Retinal pigment epithelial cell (primary cell): ENCODE data around the gene PKD2.

Experiments used
- DNase-seq: peaks from one replicate; pipeline ENCODE4 v3.0.0-alpha.2; 2010; ENCODE audit warnings: low read depth
- H3K4me3 ChIP-seq: 2 replicates; pipeline ENCODE4 v1.5.1; 2011; ENCODE audit warnings: mild to moderate bottlenecking, low read length, control low read depth, moderate library complexity
- TF ChIP-seq, protein P1 (sequence below): conservative IDR thresholded peaks from 2 replicates; pipeline ENCODE4 v1.5.1; 2011; ENCODE audit warnings: low read depth, low read length, control low read depth, inconsistent platforms

The PKD2 gene

GRCh38 chr4:88005076-88005475 is 2.4 kb upstream of the PKD2 start:
- no peak overlapping the region for H3K4me3 ChIP-seq
- TF ChIP-seq, protein P1, sequence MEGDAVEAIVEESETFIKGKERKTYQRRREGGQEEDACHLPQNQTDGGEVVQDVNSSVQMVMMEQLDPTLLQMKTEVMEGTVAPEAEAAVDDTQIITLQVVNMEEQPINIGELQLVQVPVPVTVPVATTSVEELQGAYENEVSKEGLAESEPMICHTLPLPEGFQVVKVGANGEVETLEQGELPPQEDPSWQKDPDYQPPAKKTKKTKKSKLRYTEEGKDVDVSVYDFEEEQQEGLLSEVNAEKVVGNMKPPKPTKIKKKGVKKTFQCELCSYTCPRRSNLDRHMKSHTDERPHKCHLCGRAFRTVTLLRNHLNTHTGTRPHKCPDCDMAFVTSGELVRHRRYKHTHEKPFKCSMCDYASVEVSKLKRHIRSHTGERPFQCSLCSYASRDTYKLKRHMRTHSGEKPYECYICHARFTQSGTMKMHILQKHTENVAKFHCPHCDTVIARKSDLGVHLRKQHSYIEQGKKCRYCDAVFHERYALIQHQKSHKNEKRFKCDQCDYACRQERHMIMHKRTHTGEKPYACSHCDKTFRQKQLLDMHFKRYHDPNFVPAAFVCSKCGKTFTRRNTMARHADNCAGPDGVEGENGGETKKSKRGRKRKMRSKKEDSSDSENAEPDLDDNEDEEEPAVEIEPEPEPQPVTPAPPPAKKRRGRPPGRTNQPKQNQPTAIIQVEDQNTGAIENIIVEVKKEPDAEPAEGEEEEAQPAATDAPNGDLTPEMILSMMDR, result no peak
- DNase-seq, result no peak

DNA sequence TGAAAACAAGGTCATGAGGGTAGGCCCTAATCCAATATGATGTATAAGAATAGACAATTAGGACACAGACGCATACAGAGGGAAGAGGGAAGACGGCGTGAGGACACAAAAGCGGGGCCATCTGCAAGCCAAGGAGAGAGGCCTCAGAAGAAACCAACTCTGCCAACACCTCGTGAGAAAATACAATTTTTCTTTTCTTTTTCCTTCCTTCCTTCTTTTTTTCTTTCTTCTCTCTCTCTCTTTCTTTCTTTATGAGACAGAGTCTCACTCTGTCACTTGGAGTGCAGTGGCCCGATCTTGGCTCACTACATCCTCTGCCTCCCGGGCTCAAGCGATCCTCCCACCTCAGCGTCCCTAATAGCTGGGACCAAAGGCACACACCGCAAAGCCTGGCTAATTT is 1.5 kb upstream of the PKD2 start:
- TF ChIP-seq, protein P1, result no peak

GRCh38 chr4:88006956-88007303 is 505 bp upstream of the PKD2 start:
- TF ChIP-seq, protein P1, result no peak
- peak overlapping the region; percentile 50 for H3K4me3 ChIP-seq
- no peak for DNase-seq

More for the DNA sequence above, 1.5 kb upstream of the PKD2 start:
- DNase-seq, result no peak
- H3K4me3 ChIP-seq, result no peak overlapping the region

DNA sequence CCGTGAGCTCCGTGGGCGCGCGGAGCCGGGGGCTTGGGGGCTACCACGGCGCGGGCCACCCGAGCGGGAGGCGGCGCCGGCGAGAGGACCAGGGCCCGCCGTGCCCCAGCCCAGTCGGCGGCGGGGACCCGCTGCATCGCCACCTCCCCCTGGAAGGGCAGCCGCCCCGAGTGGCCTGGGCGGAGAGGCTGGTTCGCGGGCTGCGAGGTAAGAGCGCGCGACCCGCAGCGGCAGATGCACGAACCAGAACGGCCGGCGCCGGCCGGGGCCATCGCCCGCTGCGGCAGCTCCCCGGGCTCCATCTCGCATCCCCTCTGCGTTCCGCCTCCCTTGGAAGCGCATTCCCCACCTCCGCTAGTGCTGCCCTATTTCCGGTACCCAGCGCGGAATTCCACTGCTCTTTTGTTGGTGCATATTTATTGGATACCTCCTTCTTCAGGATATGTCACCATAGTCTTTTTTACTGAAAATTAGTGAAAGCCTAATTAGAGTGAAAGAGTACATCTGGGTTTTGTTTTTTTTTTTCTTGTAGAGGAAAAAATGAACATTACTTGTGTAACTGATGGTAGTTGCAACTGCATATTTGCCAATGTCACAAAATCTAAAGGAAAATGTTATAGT is 797 bp downstream of the PKD2 start:
- peak overlapping the region; percentile 78 for H3K4me3 ChIP-seq
- no peak for DNase-seq

GRCh38 chr4:88008743-88009171 is 1.3 kb downstream of the PKD2 start:
- TF ChIP-seq, protein P1, result no peak
- peak overlapping the region; percentile 78 for H3K4me3 ChIP-seq
- DNase-seq, result no peak

More for the DNA sequence above, 797 bp downstream of the PKD2 start:
- TF ChIP-seq, protein P1, result no peak

DNA sequence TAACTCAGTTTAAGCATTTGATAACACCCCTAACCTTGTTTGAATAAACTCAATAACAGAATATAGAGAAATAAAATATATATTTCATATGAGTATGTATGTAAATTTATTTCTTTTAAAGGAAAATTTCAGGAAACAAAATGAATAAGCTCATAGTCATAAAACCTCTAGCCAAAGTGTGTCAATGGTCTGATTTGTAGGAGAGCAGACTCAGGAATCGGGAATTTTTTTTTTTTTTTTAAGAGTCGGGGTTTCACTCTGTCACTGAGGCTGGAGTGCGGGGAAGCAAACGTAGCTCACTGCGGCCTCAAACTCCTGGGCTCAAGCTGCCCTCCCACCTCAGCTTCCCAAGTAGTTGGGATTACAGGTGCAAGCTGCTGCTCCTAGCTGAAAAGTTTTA is 2.4 kb downstream of the PKD2 start:
- no peak overlapping the region for H3K4me3 ChIP-seq
- TF ChIP-seq, protein P1, result no peak
- DNase-seq, result no peak

- no peak for DNase-seq
- H3K4me3 ChIP-seq, result no peak overlapping the region
- TF ChIP-seq, protein P1, result no peak
Observed at GRCh38 chr4:88010966-88011365, 3.5 kb downstream of the PKD2 start.
